Activated naive CD4-positive, alpha-beta T cell treated with anti-CD3 and anti-CD28 coated beads for 36 hours (primary cell): Measurements from ENCODE around the gene TNFRSF1A. TPM values are rescaled to one million over a fixed set of nuclear protein-coding genes. Genes with fewer than 3 reads are reported as not detected.

Source experiments
- CTCF ChIA-PET: fragments of 350-600 bp; sonication (Branson Sonifier 250); formaldehyde crosslinking; loops from one replicate; lab custom pipeline; 2021; ENCODE audit warnings: antibody characterized with exemption; lab: Charles Lee
- DNase-seq: peaks from one replicate; pipeline ENCODE4 v3.0.0-alpha.2; 2020
- H3K27ac Mint-ChIP-seq: one replicate; pipeline ENCODE4 v1.8.0; 2021; ENCODE audit warnings: mild to moderate bottlenecking, mixed read lengths
- H3K27me3 Mint-ChIP-seq: one replicate; pipeline ENCODE4 v1.8.0; 2021; ENCODE audit warnings: low read depth, mixed read lengths
- H3K36me3 Mint-ChIP-seq: one replicate; pipeline ENCODE4 v1.8.0; 2021; ENCODE audit warnings: low read depth, mixed read lengths
- H3K4me1 Mint-ChIP-seq: one replicate; pipeline ENCODE4 v1.8.0; 2021; ENCODE audit warnings: low read depth, mixed read lengths
- H3K4me3 Mint-ChIP-seq: one replicate; pipeline ENCODE4 v1.8.0; 2021; ENCODE audit warnings: mild to moderate bottlenecking, moderate library complexity, mixed read lengths
- H3K9me3 Mint-ChIP-seq: one replicate; pipeline ENCODE4 v1.8.0; 2021; ENCODE audit warnings: mixed read lengths
- intact Hi-C: fragments of 100-400 bp; cut with micrococcal nuclease; formaldehyde crosslinking; loops from one replicate; pipeline ENCODE4 v1.15.1; 2023
- total RNA-seq, 2 experiments: library from RNA; stranded (reverse); gene quantifications; one replicate each; pipeline ENCODE4 v1.2.3, GENCODE V29; 2021

TNFRSF1A gene
- total RNA-seq, 2 experiments from 2014 or later = 38.1 to 41.3 TPM

GRCh38 chr12:6313326-6313940 is 28.4 kb downstream of the TNFRSF1A start:
- H3K27me3 Mint-ChIP-seq = peaks cover 6% of the 10 kb centered on the region
- CTCF ChIA-PET = interaction anchor here (0.6 to 1.1 kb wide), 2 partner anchors 9 to 240 kb away, joined by 3 to 5 read pairs; no protein-coding TSS in a partner anchor
- H3K4me3 Mint-ChIP-seq = no peak overlapping the region
- peaks cover 17% of the 10 kb centered on the region for H3K4me1 Mint-ChIP-seq
- no peaks in the 10 kb centered on the region for H3K9me3 Mint-ChIP-seq
- H3K36me3 Mint-ChIP-seq = no peaks in the 10 kb centered on the region
- H3K27ac Mint-ChIP-seq = no peak overlapping the region
- no peak for DNase-seq
- intact Hi-C loops = no loop called here

- Mint-ChIP-seq H3K27me3 (peaks cover 6% of the 10 kb centered on the region), H3K27ac (no peak overlapping the region), H3K9me3 (no peaks in the 10 kb centered on the region), H3K4me1 (peaks cover 10% of the 10 kb centered on the region), H3K36me3 (no peaks in the 10 kb centered on the region), H3K4me3 (no peak overlapping the region)
- CTCF ChIA-PET = interaction anchor here (0.6 to 1.1 kb wide), 2 partner anchors 10 to 241 kb away, joined by 3 to 5 read pairs; no protein-coding TSS in a partner anchor
- intact Hi-C loops = no loop called here
- peak; percentile 58 for DNase-seq
These were observed 29.1 kb downstream of the TNFRSF1A start for GRCh38 chr12:6312529-6313325.

GRCh38 chr12:6311822-6312528 is 29.9 kb downstream of the TNFRSF1A start:
- Mint-ChIP-seq H3K36me3 (no peaks in the 10 kb centered on the region), H3K4me3 (no peak overlapping the region), H3K4me1 (peaks cover 8% of the 10 kb centered on the region), H3K27me3 (peaks cover 6% of the 10 kb centered on the region), H3K9me3 (no peaks in the 10 kb centered on the region), H3K27ac (no peak overlapping the region)
- CTCF ChIA-PET = no interaction called here
- intact Hi-C loops = no loop called here
- no peak for DNase-seq

GRCh38 chr12:6310771-6311610 is 30.9 kb downstream of the TNFRSF1A start:
- intact Hi-C loops = no loop called here
- Mint-ChIP-seq H3K9me3 (no peaks in the 10 kb centered on the region), H3K4me1 (peaks cover 8% of the 10 kb centered on the region), H3K27ac (no peak overlapping the region), H3K27me3 (peaks cover 6% of the 10 kb centered on the region), H3K36me3 (no peaks in the 10 kb centered on the region), H3K4me3 (no peak overlapping the region)
- CTCF ChIA-PET = no interaction called here
- DNase-seq = no peak

GRCh38 chr12:6307529-6307928 is 34.3 kb downstream of the TNFRSF1A start:
- Mint-ChIP-seq H3K4me3 (no peak overlapping the region), H3K27me3 (peaks cover 6% of the 10 kb centered on the region), H3K27ac (no peak overlapping the region), H3K9me3 (no peaks in the 10 kb centered on the region), H3K36me3 (no peaks in the 10 kb centered on the region), H3K4me1 (peaks cover 2% of the 10 kb centered on the region)
- intact Hi-C loops = no loop called here
- CTCF ChIA-PET = interaction anchor here (0.8 to 2.1 kb wide), 2 partner anchors 9 to 23 kb away, joined by 4 to 9 read pairs; no protein-coding TSS in a partner anchor
- no peak for DNase-seq

- no peak for DNase-seq
- CTCF ChIA-PET = interaction anchor here (0.8 kb wide), 1 partner anchor 10 kb away, joined by 4 read pairs; no protein-coding TSS in a partner anchor
- Mint-ChIP-seq H3K4me1 (no peaks in the 10 kb centered on the region), H3K9me3 (no peaks in the 10 kb centered on the region), H3K27ac (no peak overlapping the region), H3K36me3 (no peaks in the 10 kb centered on the region), H3K4me3 (no peak overlapping the region), H3K27me3 (peaks cover 4% of the 10 kb centered on the region)
- intact Hi-C loops = no loop called here
These were observed 35.2 kb downstream of the TNFRSF1A start for GRCh38 chr12:6306599-6307220.

- no peaks in the 10 kb centered on the region for H3K9me3 Mint-ChIP-seq
- CTCF ChIA-PET = interaction anchor here (1.2 kb wide), 1 partner anchor 14 kb away, joined by 3 read pairs; no protein-coding TSS in a partner anchor
- no peaks in the 10 kb centered on the region for H3K36me3 Mint-ChIP-seq
- no peak overlapping the region for H3K27ac Mint-ChIP-seq
- no peak for DNase-seq
- intact Hi-C loops = no loop called here
- H3K4me1 Mint-ChIP-seq = no peaks in the 10 kb centered on the region
- H3K27me3 Mint-ChIP-seq = peaks cover 4% of the 10 kb centered on the region
- H3K4me3 Mint-ChIP-seq = no peak overlapping the region
These were observed 35.7 kb downstream of the TNFRSF1A start for GRCh38 chr12:6306151-6306550.

- Mint-ChIP-seq H3K36me3 (no peaks in the 10 kb centered on the region), H3K4me1 (no peaks in the 10 kb centered on the region), H3K27ac (no peak overlapping the region), H3K9me3 (no peaks in the 10 kb centered on the region), H3K27me3 (no peaks in the 10 kb centered on the region), H3K4me3 (no peak overlapping the region)
- CTCF ChIA-PET = interaction anchor here (0.6 to 1.3 kb wide), 3 partner anchors 19 to 25 kb away, joined by 4 to 5 read pairs (median 4); no protein-coding TSS in a partner anchor
- intact Hi-C loops = no loop called here
- DNase-seq = no peak
These were observed 38.8 kb downstream of the TNFRSF1A start for GRCh38 chr12:6303071-6303470.

GRCh38 chr12:6302621-6303020 is 39.3 kb downstream of the TNFRSF1A start:
- intact Hi-C loops = no loop called here
- Mint-ChIP-seq H3K27ac (no peak overlapping the region), H3K36me3 (no peaks in the 10 kb centered on the region), H3K27me3 (no peaks in the 10 kb centered on the region), H3K9me3 (no peaks in the 10 kb centered on the region), H3K4me3 (no peak overlapping the region), H3K4me1 (no peaks in the 10 kb centered on the region)
- DNase-seq = no peak
- CTCF ChIA-PET = interaction anchor here (0.6 to 1.3 kb wide), 3 partner anchors 18 to 24 kb away, joined by 4 to 5 read pairs (median 4); no protein-coding TSS in a partner anchor

- H3K36me3 Mint-ChIP-seq = no peaks in the 10 kb centered on the region
- no peaks in the 10 kb centered on the region for H3K9me3 Mint-ChIP-seq
- H3K4me1 Mint-ChIP-seq = no peaks in the 10 kb centered on the region
- intact Hi-C loops = no loop called here
- no peaks in the 10 kb centered on the region for H3K27me3 Mint-ChIP-seq
- no peak for DNase-seq
- no peak overlapping the region for H3K4me3 Mint-ChIP-seq
- CTCF ChIA-PET = interaction anchor here (0.7 kb wide), 1 partner anchor 40 kb away, joined by 3 read pairs; no protein-coding TSS in a partner anchor
- no peak overlapping the region for H3K27ac Mint-ChIP-seq
These were observed 40.2 kb downstream of the TNFRSF1A start for GRCh38 chr12:6301721-6302120.

- Mint-ChIP-seq H3K4me1 (no peaks in the 10 kb centered on the region), H3K27ac (no peak overlapping the region), H3K4me3 (no peak overlapping the region), H3K36me3 (no peaks in the 10 kb centered on the region), H3K27me3 (no peaks in the 10 kb centered on the region), H3K9me3 (no peaks in the 10 kb centered on the region)
- CTCF ChIA-PET = interaction anchor here (0.7 kb wide), 1 partner anchor 18 kb away, joined by 3 read pairs; no protein-coding TSS in a partner anchor
- intact Hi-C loops = no loop called here
- DNase-seq = no peak
These were observed 44.7 kb downstream of the TNFRSF1A start for GRCh38 chr12:6297170-6297569.
